ENCODE results near the gene CSNK1G3. TPM values are rescaled to one million over a fixed set of nuclear protein-coding genes. Genes with fewer than 3 reads are reported as not detected.

The CSNK1G3 gene
- polyA plus RNA-seq, 1 donor (not counting 4 experiments of a cell fraction or from before 2014, with no cell fraction given), result 34.0 TPM

- Histone ChIP-seq H3K4me2 (ENCODE audit: control insufficient read depth, extremely low read depth, insufficient read depth, low read depth, low read length) (no peak overlapping the region), H3K9me3 (ENCODE audit: control insufficient read depth, low read depth, low read length) (no peaks in the 10 kb centered on the region), H3K9me1 (ENCODE audit: control insufficient read depth, extremely low read depth, insufficient read depth, low read length) (peaks cover 3% of the 10 kb centered on the region), H3K9ac (ENCODE audit: control insufficient read depth, extremely low read depth, insufficient read depth, low read length) (no peak overlapping the region), H3K79me2 (ENCODE audit: control insufficient read depth, insufficient read depth, low read length) (peaks cover 59% of the 10 kb centered on the region), H3K36me3 (ENCODE audit: control insufficient read depth in 2 of 2, extremely low read depth in 1 of 2, insufficient read depth in 2 of 2, low read length in 2 of 2) (peaks cover 0 to 2% of the 10 kb centered on the region in 2 experiments), H2AFZ (ENCODE audit: control insufficient read depth, low read length) (no peak overlapping the region), H3K27ac (ENCODE audit: control insufficient read depth, insufficient read depth, low read length) (no peak overlapping the region), H3K4me3 (ENCODE audit: control insufficient read depth in 2 of 3, extremely low read depth in 1 of 3, insufficient read depth in 2 of 3, low read depth in 1 of 3, low read length in 3 of 3) (no peak overlapping the region), H4K20me1 (ENCODE audit: control insufficient read depth, extremely low read depth, insufficient read depth, low read length) (peaks cover 7% of the 10 kb centered on the region), H3K27me3 (ENCODE audit: control insufficient read depth, extremely low read depth, insufficient read depth, low read length) (no peaks in the 10 kb centered on the region), H3K4me1 (ENCODE audit: control insufficient read depth, extremely low read depth, insufficient read depth, low read length) (peaks cover 7% of the 10 kb centered on the region)
- FAIRE-seq (no peak), DNase-seq (ENCODE audit: low read depth, low spot score) (no peak)
- dilution Hi-C loops (cut with MboI; ENCODE audit: extremely low pct_ligation_motif_present, low sequenced_read_pairs), result no loop called here
- TF ChIP-seq EZH2 (IDR thresholded peaks at IDR 0.05; ENCODE audit: low read length) (no peak), CTCF (optimal IDR thresholded peaks at IDR 0.05 in 1 of 3, IDR thresholded peaks at IDR 0.05 in 1 of 3, conservative IDR thresholded peaks at IDR 0.05 in 1 of 3; ENCODE audit: extremely low read depth in 1 of 3, insufficient read depth in 2 of 3, low read length in 3 of 3) (peak in 2 of 3 experiments; percentile 49 to 52)
These were observed 33.5 kb downstream of the CSNK1G3 start for GRCh38 chr5:123545506-123545905.

GRCh38 chr5:123546657-123547056 is 34.7 kb downstream of the CSNK1G3 start:
- FAIRE-seq (no peak), DNase-seq (ENCODE audit: low read depth, low spot score) (no peak)
- Histone ChIP-seq H3K36me3 (ENCODE audit: control insufficient read depth in 2 of 2, extremely low read depth in 1 of 2, insufficient read depth in 2 of 2, low read length in 2 of 2) (peaks cover 0 to 2% of the 10 kb centered on the region in 2 experiments), H3K9ac (ENCODE audit: control insufficient read depth, extremely low read depth, insufficient read depth, low read length) (no peak overlapping the region), H3K27me3 (ENCODE audit: control insufficient read depth, extremely low read depth, insufficient read depth, low read length) (no peaks in the 10 kb centered on the region), H3K27ac (ENCODE audit: control insufficient read depth, insufficient read depth, low read length) (no peak overlapping the region), H3K4me2 (ENCODE audit: control insufficient read depth, extremely low read depth, insufficient read depth, low read depth, low read length) (no peak overlapping the region), H3K9me1 (ENCODE audit: control insufficient read depth, extremely low read depth, insufficient read depth, low read length) (peaks cover 3% of the 10 kb centered on the region), H2AFZ (ENCODE audit: control insufficient read depth, low read length) (no peak overlapping the region), H3K79me2 (ENCODE audit: control insufficient read depth, insufficient read depth, low read length) (peaks cover 48% of the 10 kb centered on the region), H4K20me1 (ENCODE audit: control insufficient read depth, extremely low read depth, insufficient read depth, low read length) (peaks cover 3% of the 10 kb centered on the region), H3K9me3 (ENCODE audit: control insufficient read depth, low read depth, low read length) (no peaks in the 10 kb centered on the region), H3K4me3 (ENCODE audit: control insufficient read depth in 2 of 3, extremely low read depth in 1 of 3, insufficient read depth in 2 of 3, low read depth in 1 of 3, low read length in 3 of 3) (no peak overlapping the region), H3K4me1 (ENCODE audit: control insufficient read depth, extremely low read depth, insufficient read depth, low read length) (peaks cover 7% of the 10 kb centered on the region)
- dilution Hi-C loops (cut with MboI; ENCODE audit: extremely low pct_ligation_motif_present, low sequenced_read_pairs), result no loop called here
- TF ChIP-seq EZH2 (IDR thresholded peaks at IDR 0.05; ENCODE audit: low read length) (no peak), CTCF (optimal IDR thresholded peaks at IDR 0.05 in 1 of 3, IDR thresholded peaks at IDR 0.05 in 1 of 3, conservative IDR thresholded peaks at IDR 0.05 in 1 of 3; ENCODE audit: extremely low read depth in 1 of 3, insufficient read depth in 2 of 3, low read length in 3 of 3) (no peak)

Measured in keratinocyte (primary cell).